Islet of Langerhans (tissue), 1 donor: ENCODE data around the gene COPA.
"Not testable (repeated sequence)": the region's sequence is repeated elsewhere in the genome, so short reads cannot be mapped to it uniquely, and the experiment has no call there.

Experiments used
- FAIRE-seq: peaks from one replicate; lab custom pipeline; 2011; peaks lifted over from hg19 to GRCh38; lab: Jason Lieb, UNC

COPA gene

DNA sequence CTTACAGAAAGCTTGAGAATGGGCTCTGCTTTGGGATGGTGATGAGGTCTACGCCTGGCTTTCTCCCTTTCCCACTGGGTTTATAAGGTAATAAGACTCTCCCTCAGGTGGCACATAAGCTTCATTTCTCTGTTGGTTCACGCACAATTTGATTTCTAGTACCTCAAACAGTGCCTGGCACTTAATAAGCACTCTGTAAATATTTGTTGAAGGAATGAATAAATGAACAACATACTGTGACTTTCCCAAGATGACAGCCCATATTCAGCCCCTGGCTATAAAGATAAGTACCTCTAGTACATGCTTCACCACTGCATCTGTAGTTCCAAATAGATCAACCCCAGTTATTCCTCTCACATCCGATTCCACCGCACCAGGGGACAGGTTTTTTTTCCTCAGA is 17.8 kb downstream of the COPA start:
- no peak for FAIRE-seq

DNA sequence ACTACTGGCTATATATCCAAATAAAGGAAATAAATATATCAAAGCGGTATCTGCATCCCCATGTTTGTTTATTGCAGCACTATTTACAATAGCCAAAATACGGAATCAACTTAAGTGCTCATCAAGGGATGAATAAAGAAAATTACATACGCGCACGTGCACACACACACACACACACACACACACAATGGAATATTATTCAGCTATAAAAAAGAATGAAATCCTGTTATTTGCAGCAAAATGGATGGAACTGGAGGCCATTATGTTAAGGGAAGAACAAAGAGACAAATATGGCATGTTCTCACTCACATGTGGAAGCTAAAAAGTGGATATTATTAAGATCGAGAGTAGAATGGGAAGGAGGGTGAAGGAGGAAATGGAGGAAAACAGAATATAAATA is 20.2 kb downstream of the COPA start:
- no peak for FAIRE-seq

DNA sequence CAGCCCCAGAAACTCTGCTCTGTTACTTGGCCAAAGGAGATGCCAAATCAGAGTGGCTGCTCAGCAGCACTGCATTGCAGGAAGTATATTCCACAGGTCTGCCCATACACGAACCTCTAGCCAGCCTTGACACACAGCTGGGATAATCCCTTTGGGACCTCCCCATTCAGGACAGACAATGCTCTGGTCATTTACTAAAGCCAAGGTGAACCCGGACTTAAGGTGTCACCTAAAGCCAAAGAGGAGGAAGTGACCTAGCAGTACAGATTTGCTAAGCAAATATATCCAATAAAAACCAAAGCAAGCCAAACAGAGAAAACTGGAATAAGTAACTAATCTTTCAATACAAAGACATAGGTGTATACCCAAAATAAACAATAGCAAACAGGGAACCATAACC is 27.7 kb downstream of the COPA start:
- FAIRE-seq, result no peak

DNA sequence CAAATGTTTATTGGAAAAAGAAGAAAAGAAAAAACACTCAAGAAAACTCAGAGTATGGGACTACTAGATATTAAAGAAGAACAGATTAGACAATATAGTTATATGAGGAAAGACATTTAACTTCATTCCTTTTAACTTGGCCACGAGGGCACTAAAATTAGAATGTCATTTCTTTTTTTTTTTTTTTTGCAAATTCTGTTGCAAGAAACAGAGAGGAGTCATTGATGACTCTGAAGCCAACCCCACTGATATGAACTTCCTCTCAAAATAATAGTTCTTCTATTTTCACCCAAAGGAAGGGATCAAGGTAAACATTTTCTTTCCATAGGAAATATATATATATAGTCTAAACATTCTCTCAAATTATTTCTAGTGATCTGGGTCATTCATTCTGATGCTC is 33.5 kb downstream of the COPA start:
- no peak for FAIRE-seq

DNA sequence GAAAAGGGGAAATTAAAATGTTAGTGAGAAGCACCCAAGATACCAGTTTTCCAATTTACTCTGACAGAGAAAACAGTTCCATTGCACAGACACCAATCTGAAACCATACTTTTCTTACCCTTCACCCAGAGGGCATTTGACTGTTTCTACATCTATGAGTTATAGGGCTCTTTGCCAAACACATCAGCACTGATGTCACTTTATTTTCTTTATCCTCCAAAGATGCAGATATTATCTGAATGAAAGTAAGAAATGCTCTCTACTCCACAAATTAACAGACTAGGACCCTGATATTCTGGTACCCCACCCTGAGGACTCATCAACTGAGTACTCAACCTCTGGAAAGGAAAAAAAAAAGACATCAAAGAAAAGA is 33.9 kb downstream of the COPA start:
- no peak for FAIRE-seq

DNA sequence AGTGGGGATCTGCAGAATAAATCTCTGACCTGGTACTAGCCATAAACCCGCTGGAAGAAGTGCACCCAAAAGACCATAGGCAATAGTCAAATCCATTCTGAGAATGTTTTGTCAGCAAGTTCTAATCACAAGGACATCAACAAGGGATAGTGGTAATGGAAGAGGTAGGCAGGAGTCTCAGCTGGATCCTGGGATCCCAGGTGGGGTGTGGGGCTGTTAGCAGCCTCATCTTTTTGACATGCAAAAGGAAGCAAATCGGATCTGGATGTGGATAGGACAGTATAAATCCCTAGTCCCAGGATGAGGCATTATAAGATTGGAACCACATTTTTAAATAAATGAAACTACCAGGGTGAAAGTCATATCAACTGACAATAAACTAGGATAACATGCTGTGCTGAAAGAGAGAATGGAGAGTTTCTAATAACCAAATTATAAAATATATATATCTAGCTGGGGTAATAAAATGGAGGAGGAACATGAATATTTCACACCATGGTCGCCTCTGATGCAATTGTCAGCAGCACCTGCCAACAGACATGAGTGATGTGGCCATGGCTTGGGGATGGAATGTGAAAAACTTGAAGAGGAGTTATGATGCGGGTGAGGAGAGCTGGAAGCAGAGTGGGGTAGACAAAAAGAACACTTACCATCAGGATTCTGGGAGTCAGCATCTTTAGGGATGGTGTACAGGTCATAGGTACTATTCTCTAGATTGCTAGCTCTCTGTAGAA is 34.4 kb downstream of the COPA start:
- no peak for FAIRE-seq

DNA sequence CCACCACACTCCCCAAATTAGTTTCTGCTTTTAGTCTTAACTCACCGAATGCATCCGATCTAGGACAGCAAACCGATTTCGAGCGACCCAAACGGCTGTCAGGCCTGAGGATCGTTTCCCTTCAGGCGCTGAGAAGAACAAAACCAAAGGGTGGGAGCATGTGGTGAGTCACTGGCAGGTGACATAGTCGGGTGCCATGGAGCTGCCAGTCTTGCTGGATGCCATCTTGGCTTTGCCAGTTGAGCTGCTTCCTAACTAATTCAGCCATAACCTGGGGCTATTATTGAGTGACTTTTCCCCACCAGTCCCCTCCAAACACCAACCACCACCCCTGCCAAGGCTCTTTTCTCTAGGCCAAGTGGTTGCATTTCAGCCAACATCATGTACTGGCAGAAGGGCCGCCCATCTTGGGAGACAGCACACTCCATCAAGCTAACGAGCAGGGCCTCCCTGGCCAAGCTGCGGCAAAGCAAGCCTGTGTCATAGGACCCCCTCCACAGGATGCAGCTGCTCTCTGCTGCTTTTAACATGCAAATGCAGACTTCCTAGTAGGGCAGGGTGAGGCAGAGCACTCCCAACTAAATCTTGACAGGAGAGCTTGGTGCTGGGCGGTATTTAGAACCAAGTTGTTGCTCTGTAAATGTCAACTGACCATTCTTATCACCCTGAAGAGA is 35.8 kb downstream of the COPA start:
- no peak for FAIRE-seq

DNA sequence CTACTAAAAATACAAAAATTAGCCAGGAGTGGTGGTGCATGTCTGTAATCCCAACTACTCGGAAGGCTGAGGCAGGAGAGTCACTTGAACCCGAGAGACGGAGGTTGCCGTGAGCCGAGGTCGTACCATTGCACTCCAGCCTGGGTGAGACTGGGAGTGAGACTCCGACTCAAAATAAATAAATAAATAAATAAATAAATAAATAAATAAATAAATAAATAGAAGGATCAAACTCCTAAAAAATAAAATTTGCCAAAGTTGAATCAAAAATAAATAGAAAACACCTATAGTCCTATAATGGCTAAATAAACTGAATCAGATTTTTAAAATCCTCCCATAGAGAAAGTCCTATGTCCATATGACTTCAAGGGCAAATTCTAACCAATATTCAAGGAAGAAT is 42.9 kb downstream of the COPA start:
- FAIRE-seq, result no peak

DNA sequence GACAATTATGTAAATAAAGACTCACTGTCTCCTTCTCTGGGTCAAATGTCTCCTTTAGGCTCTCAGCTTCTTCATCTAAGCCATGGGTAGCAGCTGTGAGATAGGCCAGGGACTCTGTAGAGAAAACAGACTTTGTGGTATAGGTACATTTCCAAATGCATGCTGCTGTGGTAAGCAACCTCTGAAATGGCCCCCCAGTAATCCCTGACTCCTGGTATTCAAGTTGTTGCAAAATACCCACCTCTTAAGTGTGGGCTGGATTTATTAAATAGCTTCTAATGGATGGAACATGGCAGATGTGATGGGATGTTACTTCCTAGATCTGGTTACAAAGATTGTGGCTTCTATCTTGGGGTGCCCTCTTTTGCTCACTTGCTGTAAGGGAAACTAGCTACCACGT is 47.0 kb downstream of the COPA start:
- FAIRE-seq, result no peak

DNA sequence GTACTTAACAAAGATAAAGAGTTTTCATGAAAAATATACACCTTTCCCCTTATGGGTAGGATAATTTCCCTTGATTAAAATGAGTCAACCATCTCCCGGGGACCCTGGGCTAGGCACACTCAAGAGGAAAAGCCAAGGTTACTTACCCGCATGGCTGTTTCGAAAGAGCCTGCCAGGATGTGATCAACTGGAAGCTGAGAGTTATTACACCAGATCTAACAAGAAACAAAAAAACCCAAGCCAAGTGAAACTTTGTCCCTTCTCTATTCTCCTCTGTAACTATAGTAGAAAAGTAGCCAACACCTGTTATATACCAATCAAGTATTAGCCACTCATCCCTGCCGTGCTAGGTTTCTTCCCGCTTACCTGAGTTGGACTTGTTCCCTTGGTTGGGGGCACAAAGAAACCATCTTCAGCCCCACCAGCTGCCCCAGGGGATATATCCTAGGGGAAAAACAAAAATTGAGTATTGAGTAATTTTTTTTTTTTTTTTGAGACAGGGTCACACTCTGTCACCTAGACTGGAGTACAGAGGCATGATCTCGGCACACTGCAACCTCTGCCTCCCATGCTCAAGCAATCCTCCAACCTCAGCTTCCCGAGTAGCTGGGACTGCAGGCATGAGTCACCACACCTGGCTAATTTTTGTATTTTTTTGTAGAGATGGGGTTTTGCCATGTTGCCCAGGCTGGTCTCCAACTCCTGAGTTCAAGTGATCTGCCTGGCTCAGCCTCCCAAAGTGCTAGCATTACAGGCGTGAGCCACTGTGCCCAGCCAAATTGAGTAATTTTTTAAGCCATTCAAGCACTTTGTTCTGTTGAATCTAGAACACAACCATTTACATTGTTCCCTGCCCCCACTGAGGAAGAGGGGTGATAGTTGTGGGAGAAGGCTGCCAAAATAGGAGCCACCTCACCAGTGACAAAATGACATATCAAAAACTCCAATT is 49.8 kb downstream of the COPA start:
- FAIRE-seq, result no peak

DNA sequence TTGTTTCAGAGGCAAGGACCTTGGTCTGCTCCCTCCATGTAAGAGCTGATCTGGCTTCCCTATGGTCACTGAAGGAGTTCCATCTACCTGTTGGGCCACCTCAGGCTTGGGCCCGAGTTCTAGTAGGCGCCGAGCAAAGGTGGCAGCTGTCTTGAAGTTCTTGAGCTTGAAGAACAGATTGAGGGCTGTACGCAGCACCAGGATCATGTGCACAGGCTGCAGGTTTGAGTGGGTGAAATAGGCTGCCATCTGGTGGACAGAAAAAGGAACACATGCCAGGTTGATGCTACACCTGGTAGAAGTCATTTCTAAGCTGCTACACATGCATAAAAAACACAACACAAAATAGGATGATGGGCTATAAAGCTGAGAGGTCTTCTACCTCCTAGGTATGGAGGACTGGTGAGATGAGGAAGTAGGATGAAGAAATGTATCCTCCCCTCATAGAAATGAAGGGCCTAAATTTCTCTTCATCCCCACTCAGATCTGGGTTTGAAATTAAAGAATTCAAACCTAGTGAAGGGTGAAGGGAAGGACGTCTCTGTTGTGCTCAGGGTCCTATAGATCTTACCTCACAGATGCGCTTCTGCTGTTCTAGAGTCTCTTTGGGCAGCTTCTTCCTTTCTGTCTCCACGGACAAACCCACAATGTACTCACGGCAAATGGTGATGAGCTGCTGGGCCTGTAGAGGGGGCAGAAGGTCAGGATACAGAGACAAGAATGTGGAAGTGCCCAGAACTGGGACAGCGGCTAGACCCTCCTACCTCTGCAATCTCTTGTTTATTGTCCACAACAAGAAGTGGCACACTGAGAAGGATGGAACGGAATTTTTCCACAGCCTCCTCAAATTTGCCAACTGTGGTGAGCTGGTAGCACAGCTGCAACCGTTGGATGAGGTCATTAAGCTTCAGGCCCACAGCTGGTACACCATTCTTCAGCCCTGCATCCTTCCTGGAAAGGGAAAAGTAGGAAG is 51.5 kb downstream of the COPA start:
- FAIRE-seq, result peak; percentile 86

DNA sequence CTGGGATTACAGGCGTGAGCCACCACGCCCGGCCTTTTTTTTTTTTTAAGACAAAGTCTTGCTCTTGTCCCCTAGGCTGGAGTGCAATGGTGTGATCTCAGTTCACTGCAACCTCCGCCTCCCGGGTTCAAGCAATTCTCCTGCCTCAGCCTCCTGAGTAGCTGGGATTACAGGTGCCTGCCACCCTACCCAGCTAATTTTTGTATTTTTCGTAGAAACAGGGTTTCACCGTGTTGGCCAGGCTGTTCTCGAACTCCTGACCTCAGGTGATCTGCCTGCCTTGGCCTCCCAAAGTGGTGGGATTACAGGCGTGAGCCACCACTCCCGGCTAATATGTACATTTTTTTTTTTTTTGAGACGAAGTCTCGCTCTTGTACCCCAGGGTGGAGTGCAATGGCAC is 55.3 kb downstream of the COPA start:
- FAIRE-seq, result not testable (repeated sequence)

DNA sequence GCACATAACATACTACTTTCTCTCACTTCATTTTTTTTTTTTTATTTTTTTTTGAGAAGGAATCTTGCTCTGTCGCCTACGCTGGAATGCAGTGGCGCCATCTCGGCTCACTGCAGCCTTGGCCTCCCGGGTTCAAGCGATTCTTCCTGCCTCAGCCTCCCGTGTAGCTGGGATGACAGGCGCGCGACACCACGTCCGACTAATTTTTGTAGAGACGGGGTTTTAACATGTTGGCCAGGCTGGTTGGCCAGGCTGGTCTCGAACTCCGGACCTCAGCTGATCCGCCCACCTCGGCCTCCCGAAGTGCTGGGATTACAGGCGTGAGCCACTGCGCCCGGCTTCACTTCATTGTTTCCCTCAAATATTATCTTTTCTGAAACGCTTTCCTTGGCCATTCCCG is 57.5 kb downstream of the COPA start:
- no peak for FAIRE-seq

DNA sequence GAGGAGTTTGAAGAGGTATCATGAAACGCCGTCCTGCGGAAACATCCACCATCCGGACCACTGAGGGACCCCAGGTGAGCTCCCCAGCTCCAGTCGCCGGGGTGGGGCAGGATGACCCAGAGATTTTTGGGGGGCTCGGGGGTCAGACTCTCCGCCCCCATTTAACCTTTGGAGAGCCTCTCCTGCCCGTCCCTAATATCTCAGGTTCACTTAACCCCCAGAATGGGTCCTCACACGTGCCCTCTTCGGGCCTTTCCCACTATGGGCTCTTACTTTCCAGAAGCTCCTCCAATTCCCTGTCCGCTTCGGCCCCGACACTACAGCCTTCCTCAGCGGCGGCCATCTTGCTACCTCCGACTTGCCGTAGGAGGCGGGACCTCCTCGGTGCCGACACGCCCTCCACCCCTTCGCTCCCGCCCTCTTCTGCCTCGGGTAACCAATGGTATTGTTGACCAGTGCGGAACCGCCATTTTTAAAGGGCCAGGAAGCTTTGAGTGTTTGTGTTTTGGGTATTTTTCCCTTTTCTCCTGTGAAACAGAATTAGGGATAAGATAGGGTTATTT is 58.2 kb downstream of the COPA start, which contains the start of gene PEX19:
Gene PEX19, minus strand, starts transcription at position 352 of the 563 bp plus-strand sequence. Its CDS starts 9 bp downstream, at position 343.
- peak; percentile 49 for FAIRE-seq

DNA sequence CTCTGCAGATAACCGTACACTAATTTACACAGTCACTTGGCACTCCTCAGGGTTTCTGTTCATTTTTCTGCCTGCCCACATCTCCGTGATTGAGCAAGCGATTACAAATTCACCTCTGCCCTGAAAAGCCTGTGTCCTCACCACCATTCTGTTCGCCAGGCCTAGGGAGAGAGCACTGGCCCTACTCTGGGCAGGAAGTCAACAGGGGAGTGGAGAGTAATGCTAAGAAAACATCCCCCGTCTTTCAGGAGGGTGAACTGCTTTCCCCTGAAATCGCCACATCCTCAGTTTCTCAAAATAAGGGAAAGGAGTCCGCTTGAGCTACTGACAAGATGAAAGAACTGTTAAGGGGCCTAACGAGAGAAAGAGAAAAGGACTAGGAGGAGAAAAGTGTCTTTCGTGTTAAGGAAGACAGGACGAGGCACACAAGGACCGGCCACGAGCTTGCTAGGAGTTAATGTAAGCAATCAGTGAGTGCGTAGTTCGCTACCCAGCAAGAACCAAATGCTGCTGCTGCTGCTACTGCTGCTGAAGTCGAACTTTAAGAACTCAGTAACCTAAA is 58.7 kb downstream of the COPA start:
- FAIRE-seq, result no peak

DNA sequence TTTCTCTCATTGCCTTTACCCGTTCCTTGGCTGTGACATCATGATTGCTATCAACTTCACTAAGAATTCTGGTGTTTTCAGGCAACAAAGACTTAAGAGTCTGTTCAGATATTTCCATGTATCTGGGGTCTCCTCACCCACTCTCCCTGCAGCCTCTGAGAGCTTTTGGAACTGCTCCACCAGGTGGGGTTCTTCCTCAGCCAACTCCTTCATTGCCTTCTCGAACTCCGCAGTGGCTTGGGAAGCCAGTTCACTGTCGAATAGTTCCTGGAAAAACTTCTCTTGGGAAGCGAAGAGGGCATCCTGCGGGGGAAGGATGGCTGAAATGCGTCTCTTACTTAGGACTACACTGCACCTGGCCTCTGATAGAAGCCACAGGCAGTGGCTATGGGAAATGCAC is 60.2 kb downstream of the COPA start:
- FAIRE-seq, result no peak

DNA sequence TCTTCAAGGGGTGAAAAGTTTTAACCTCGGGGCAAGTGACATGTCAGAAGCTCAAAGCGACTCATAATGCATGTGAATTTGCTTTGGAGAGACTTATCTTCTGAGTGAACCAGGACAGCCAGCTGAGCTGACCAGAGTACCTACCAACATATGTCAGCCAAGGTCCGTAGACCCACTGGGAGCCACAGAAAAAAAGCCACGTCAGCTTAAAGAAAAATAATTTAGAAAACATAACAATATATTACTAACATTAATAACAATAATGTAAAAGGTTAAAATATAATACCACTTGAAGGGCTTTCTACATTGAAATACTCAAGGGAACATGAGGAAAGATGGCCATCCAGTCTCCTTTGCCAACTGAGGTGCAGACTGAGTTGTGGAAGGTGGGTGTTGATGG is 65.1 kb downstream of the COPA start:
- FAIRE-seq, result no peak

DNA sequence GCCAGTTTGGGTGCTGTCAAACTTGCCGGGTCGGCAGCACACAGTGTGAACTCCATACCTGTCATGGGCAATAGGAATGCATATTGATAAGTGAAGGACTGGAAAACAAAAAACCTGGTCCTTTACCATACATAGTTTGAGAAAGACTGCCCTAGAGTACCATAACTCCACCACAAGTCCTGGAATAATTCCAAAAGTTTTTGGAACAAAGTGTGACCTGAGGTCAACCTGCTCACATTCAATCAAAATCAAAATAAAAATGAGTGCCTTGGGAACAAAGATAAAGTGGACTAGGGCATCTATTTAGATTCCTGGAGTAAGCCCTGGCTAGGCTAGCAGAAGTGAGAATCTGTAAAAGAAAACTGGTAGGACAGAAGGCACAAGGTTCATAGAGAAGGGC is 65.7 kb downstream of the COPA start:
- FAIRE-seq, result no peak

DNA sequence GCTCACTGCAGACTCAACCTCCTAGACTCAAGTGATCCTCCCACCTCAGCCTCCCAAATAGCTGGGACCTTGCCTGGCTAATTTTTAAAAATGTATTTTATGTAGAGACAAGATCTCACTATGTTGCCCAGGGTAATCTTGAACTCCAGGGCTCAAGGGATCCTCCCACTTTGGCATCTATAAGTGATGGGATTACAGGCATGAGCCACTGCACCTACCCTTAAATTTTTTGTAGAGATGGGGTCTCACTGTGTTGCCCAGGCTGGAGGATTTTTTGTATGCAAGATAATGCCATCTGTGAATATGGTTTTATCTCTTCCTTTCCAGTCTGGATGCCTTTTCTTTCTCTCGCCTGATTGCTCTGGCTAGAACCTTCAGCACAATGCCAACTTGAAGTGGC is 72.0 kb downstream of the COPA start:
- no peak for FAIRE-seq

DNA sequence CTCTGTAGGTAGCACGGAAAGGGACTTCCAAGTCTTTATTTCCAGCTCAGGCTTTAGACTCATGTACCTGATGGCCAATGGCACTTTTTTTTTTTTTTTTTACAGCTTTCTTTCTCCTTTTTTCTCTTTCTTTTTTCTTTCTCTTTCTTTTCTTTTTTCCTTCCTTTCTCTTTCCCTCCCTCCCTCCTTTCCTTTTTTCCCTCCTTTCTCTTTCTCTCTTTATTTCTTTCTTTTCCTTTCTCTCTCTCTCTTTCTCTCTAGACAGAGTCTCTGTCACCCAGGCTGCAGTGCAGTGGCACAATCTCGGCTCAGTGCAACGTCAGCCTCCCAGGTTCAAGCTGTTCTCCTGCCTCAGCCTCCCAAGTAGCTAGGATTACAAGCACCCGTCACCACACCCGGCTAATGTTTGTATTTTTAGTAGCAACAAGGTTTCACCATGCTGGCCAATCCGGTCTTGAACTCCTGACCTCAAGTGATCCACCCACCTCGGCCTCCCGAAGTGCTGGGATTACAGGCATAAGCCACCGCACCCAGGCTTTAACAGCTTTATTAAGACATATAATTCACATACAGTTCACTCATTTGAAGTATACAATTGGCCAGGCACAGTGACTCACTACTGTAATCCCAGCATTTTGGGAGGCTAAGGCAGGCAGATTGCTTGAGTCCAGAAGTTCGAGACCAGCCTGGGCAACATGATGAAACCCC is 75.6 kb downstream of the COPA start:
- no peak for FAIRE-seq
